ENCODE results near the gene LTBP4. TPM values are rescaled to one million over a fixed set of nuclear protein-coding genes. Genes with fewer than 3 reads are reported as not detected.
"Not testable (repeated sequence)": the region's sequence is repeated elsewhere in the genome, so short reads cannot be mapped to it uniquely, and the experiment has no call there.

The LTBP4 gene
- total and polyA plus RNA-seq, 3 experiments from 2014 or later: 40.0 to 111 (median 103) TPM

GRCh38 chr19:40646743-40647254, 45.6 kb downstream of the LTBP4 start:
- Histone ChIP-seq H3K4me3 (ENCODE audit: low read length) (no peak overlapping the region), H3K36me3 (ENCODE audit: insufficient read depth, low read length) (no peaks in the 10 kb centered on the region), H3K27me3 (ENCODE audit: insufficient read depth, low read length, poor library complexity, severe bottlenecking) (no peaks in the 10 kb centered on the region), H3K27ac (ENCODE audit: low read depth, low read length) (no peak overlapping the region), H3K4me1 (ENCODE audit: insufficient read depth, low read length) (no peaks in the 10 kb centered on the region), H3K9me3 (ENCODE audit: low read length) (no peaks in the 10 kb centered on the region)
- H3K27me3 Mint-ChIP-seq: peaks cover 12 to 16% of the 10 kb centered on the region in 2 donors
- ChIA-PET POLR2A (no interaction called here), CTCF (interaction anchor here (1.1 to 2.4 kb wide), 2 partner anchors 12 to 126 kb away, joined by 3 to 20 read pairs; no protein-coding TSS in a partner anchor)
- no peaks in the 10 kb centered on the region for H3K9me3 Mint-ChIP-seq
- H3K4me1 Mint-ChIP-seq: no peaks in the 10 kb centered on the region
- no peak overlapping the region for H3K27ac Mint-ChIP-seq
- DNase-seq: no peak
- H3K4me3 Mint-ChIP-seq: no peak overlapping the region
- peaks cover 0 to 2% (median 0%) of the 10 kb centered on the region in 3 donors for H3K36me3 Mint-ChIP-seq

DNA sequence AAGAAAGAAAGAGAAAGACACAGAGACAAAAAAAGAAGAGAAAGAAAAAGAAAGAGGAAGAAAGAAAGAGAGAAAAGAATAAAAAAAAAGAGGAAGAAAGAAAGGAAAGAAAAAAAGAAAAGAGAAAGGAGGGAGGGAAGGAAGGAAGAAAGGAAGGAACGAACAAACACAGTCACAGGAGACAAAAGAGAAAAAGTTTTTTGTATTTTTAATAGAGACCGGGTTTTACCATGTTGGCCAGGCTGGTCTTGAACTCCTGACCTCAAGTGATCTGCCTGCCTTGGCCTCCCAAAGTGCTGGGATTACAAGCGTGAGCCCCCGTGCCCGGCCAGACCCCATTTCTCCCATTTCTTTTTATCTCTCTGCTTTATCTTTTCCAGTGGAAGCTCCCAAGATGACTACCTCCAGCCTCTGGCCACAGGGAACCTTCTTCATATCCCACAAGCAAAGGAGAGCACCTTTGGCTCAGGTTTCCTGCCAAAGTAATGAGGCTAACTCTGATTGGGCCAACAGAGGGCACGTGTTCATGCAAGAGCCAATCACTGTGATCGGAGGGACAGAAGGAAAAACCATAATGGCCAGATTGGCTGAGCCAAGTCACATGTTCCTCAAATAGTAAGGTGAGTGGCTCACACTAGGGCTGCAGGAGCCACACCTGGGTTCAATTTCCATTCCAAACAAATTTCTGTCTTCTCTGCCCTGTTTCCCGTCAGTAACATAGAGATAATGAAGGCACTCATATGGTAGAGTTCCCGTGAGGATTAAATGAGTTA, 48.9 kb downstream of the LTBP4 start:
- H3K9me3 Mint-ChIP-seq; DNase-seq; H3K9me3 ChIP-seq (ENCODE audit: low read length); H3K4me3 Mint-ChIP-seq; H3K4me1 ChIP-seq (ENCODE audit: insufficient read depth, low read length); H3K27ac Mint-ChIP-seq; H3K4me1 Mint-ChIP-seq; POLR2A ChIA-PET; H3K27me3 ChIP-seq (ENCODE audit: insufficient read depth, low read length, poor library complexity, severe bottlenecking); H3K27ac ChIP-seq (ENCODE audit: low read depth, low read length); H3K36me3 Mint-ChIP-seq; H3K4me3 ChIP-seq (ENCODE audit: low read length); H3K36me3 ChIP-seq (ENCODE audit: insufficient read depth, low read length); CTCF ChIA-PET: not testable (repeated sequence)
- H3K27me3 Mint-ChIP-seq: peaks cover 8 to 13% of the 10 kb centered on the region in 2 donors

- POLR2A ChIA-PET: no interaction called here
Measured at GRCh38 chr19:40650749-40651305, 49.7 kb downstream of the LTBP4 start.

GRCh38 chr19:40652303-40652702, 51.1 kb downstream of the LTBP4 start:
- peak overlapping the region in 1 of 8 donors; percentile 70 for H3K27ac Mint-ChIP-seq
- H3K27me3 ChIP-seq (ENCODE audit: insufficient read depth, low read length, poor library complexity, severe bottlenecking); H3K27ac ChIP-seq (ENCODE audit: low read depth, low read length); H3K4me1 ChIP-seq (ENCODE audit: insufficient read depth, low read length); H3K9me3 Mint-ChIP-seq; H3K36me3 ChIP-seq (ENCODE audit: insufficient read depth, low read length); H3K4me1 Mint-ChIP-seq; H3K36me3 Mint-ChIP-seq; H3K9me3 ChIP-seq (ENCODE audit: low read length); DNase-seq; POLR2A ChIA-PET; H3K4me3 ChIP-seq (ENCODE audit: low read length); H3K27me3 Mint-ChIP-seq; CTCF ChIA-PET; H3K4me3 Mint-ChIP-seq: not testable (repeated sequence)

More at GRCh38 chr19:40650749-40651305, 49.7 kb downstream of the LTBP4 start:
- Mint-ChIP-seq H3K4me3 (no peak overlapping the region), H3K9me3 (no peaks in the 10 kb centered on the region), H3K36me3 (no peaks in the 10 kb centered on the region), H3K27me3 (peaks cover 8 to 10% of the 10 kb centered on the region in 2 donors), H3K27ac (no peak overlapping the region), H3K4me1 (no peaks in the 10 kb centered on the region)
- Histone ChIP-seq H3K27ac (ENCODE audit: low read depth, low read length) (no peak overlapping the region), H3K36me3 (ENCODE audit: insufficient read depth, low read length) (no peaks in the 10 kb centered on the region), H3K4me3 (ENCODE audit: low read length) (no peak overlapping the region), H3K27me3 (ENCODE audit: insufficient read depth, low read length, poor library complexity, severe bottlenecking) (no peaks in the 10 kb centered on the region), H3K4me1 (ENCODE audit: insufficient read depth, low read length) (no peaks in the 10 kb centered on the region), H3K9me3 (ENCODE audit: low read length) (no peaks in the 10 kb centered on the region)
- no peak for DNase-seq
- CTCF ChIA-PET: no interaction called here

GRCh38 chr19:40655684-40656083, 54.5 kb downstream of the LTBP4 start:
- H3K27me3 Mint-ChIP-seq; POLR2A ChIA-PET; H3K4me1 Mint-ChIP-seq; H3K9me3 ChIP-seq (ENCODE audit: low read length); H3K4me3 ChIP-seq (ENCODE audit: low read length); H3K27ac ChIP-seq (ENCODE audit: low read depth, low read length); H3K36me3 ChIP-seq (ENCODE audit: insufficient read depth, low read length); H3K4me3 Mint-ChIP-seq; H3K36me3 Mint-ChIP-seq; H3K27me3 ChIP-seq (ENCODE audit: insufficient read depth, low read length, poor library complexity, severe bottlenecking); CTCF ChIA-PET; H3K4me1 ChIP-seq (ENCODE audit: insufficient read depth, low read length); H3K27ac Mint-ChIP-seq; H3K9me3 Mint-ChIP-seq; DNase-seq: not testable (repeated sequence)

- peaks cover 0 to 7% (median 4%) of the 10 kb centered on the region in 3 donors for H3K4me1 Mint-ChIP-seq
- Histone ChIP-seq H3K9me3 (ENCODE audit: low read length) (no peaks in the 10 kb centered on the region), H3K4me1 (ENCODE audit: insufficient read depth, low read length) (peaks cover 4% of the 10 kb centered on the region), H3K36me3 (ENCODE audit: insufficient read depth, low read length) (no peaks in the 10 kb centered on the region), H3K27ac (ENCODE audit: low read depth, low read length) (no peak overlapping the region), H3K4me3 (ENCODE audit: low read length) (no peak overlapping the region), H3K27me3 (ENCODE audit: insufficient read depth, low read length, poor library complexity, severe bottlenecking) (no peaks in the 10 kb centered on the region)
- H3K36me3 Mint-ChIP-seq: no peaks in the 10 kb centered on the region
- DNase-seq: no peak
- ChIA-PET POLR2A (no interaction called here), CTCF (interaction anchor here (1.9 kb wide), 1 partner anchor 24 kb away, joined by 9 read pairs; no protein-coding TSS in a partner anchor)
- H3K9me3 Mint-ChIP-seq: no peaks in the 10 kb centered on the region
- H3K4me3 Mint-ChIP-seq: no peak overlapping the region
- no peak overlapping the region for H3K27ac Mint-ChIP-seq
- H3K27me3 Mint-ChIP-seq: peaks cover 0 to 6% of the 10 kb centered on the region in 2 donors
Measured at GRCh38 chr19:40658031-40658430, 56.9 kb downstream of the LTBP4 start.

DNA sequence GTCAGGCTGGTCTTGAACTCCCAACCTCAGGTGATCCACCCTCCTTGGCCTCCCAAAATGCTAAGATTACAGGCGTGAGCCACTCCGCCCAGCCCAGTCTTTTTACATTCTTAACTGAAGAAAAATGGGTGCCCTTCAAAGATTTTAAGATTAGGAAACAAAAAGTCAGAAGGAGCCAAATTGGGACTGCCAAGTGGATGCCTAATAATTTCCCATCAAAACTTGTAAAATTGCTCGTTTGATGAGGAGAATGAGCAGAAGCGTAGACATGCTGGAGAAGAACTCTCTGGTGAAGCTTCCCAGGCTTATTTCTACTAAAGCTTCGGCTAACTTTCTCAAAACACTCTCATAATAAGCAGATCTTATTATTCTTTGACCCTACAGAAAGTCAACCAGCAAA, 57.9 kb downstream of the LTBP4 start:
- H3K27me3 Mint-ChIP-seq: peaks cover 2 to 6% of the 10 kb centered on the region in 2 donors
- Histone ChIP-seq H3K27ac (ENCODE audit: low read depth, low read length) (no peak overlapping the region), H3K9me3 (ENCODE audit: low read length) (no peaks in the 10 kb centered on the region), H3K36me3 (ENCODE audit: insufficient read depth, low read length) (no peaks in the 10 kb centered on the region), H3K27me3 (ENCODE audit: insufficient read depth, low read length, poor library complexity, severe bottlenecking) (no peaks in the 10 kb centered on the region), H3K4me3 (ENCODE audit: low read length) (no peak overlapping the region), H3K4me1 (ENCODE audit: insufficient read depth, low read length) (peaks cover 11% of the 10 kb centered on the region)
- H3K4me3 Mint-ChIP-seq: no peak overlapping the region
- CTCF ChIA-PET: interaction anchor here (0.6 to 1.4 kb wide), 2 partner anchors 485 to 492 kb away, joined by 3 read pairs; no protein-coding TSS in a partner anchor
- no peak overlapping the region for H3K27ac Mint-ChIP-seq
- H3K9me3 Mint-ChIP-seq: no peaks in the 10 kb centered on the region
- DNase-seq: no peak
- peaks cover 6 to 16% (median 10%) of the 10 kb centered on the region in 3 donors for H3K4me1 Mint-ChIP-seq
- POLR2A ChIA-PET: interaction anchor here (0.7 kb wide), 1 partner anchor 194 kb away, joined by 4 read pairs; the partner anchor contains the start of gene BLVRB
- no peaks in the 10 kb centered on the region for H3K36me3 Mint-ChIP-seq

DNA sequence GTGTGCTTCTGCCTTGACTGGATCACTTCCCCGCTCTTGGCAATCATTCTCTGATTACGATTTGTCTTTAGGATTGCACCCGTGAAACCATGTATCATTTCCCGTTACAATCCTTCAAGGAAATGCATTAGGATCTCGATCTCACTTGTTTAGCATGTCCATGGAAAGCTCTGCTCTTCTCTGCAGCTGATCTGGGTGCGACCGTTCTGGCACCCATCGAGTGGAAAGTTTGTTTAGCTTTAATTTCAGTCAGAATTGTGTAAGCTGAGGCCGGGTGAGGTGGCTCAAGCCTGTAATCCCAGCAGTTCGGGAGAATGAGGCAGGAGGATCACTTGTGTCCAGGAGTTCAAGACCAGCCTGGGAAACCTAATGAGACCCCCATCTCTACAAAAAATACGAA, 58.4 kb downstream of the LTBP4 start:
- Histone ChIP-seq H3K36me3 (ENCODE audit: insufficient read depth, low read length) (no peaks in the 10 kb centered on the region), H3K9me3 (ENCODE audit: low read length) (no peaks in the 10 kb centered on the region), H3K27me3 (ENCODE audit: insufficient read depth, low read length, poor library complexity, severe bottlenecking) (no peaks in the 10 kb centered on the region), H3K4me1 (ENCODE audit: insufficient read depth, low read length) (peaks cover 11% of the 10 kb centered on the region), H3K27ac (ENCODE audit: low read depth, low read length) (no peak overlapping the region), H3K4me3 (ENCODE audit: low read length) (no peak overlapping the region)
- H3K4me1 Mint-ChIP-seq: peaks cover 6 to 16% (median 10%) of the 10 kb centered on the region in 3 donors
- ChIA-PET CTCF (interaction anchor here (1.4 to 5.1 kb wide), 2 partner anchors 160 to 484 kb away, joined by 3 to 46 read pairs; no protein-coding TSS in a partner anchor), POLR2A (no interaction called here)
- H3K4me3 Mint-ChIP-seq: no peak overlapping the region
- no peaks in the 10 kb centered on the region for H3K9me3 Mint-ChIP-seq
- no peak for DNase-seq
- H3K36me3 Mint-ChIP-seq: no peaks in the 10 kb centered on the region
- H3K27me3 Mint-ChIP-seq: peaks cover 2 to 6% of the 10 kb centered on the region in 2 donors
- no peak overlapping the region for H3K27ac Mint-ChIP-seq

Data from CD8-positive, alpha-beta memory T cell (primary cell).